Natural killer cell (primary cell): Measurements from ENCODE around the gene PPP2R5A. TPM values are rescaled to one million over a fixed set of nuclear protein-coding genes. Genes with fewer than 3 reads are reported as not detected.

Experiments
- ATAC-seq, 3 donors: fragments of 150-1000 bp in 2 of 3; fragments of 200-7000 bp in 1 of 3; cut with Tn5 transposase; 1 replicate in 1 of 3; 2 replicates in 2 of 3; pipeline ENCODE4 v1.10.0; 2021; ENCODE audit warnings: mild to moderate bottlenecking in 2 of 3, moderate library complexity in 2 of 3
- DNase-seq, 2 donors: peaks; one replicate each; pipeline versions ENCODE4 v3.0.0 to v3.0.0-alpha.2; 2013 to 2021; ENCODE audit warnings: mixed read lengths in 1 of 2
- H3K27ac ChIP-seq: one replicate; pipeline ENCODE4 v1.5.1; 2013; ENCODE audit warnings: mild to moderate bottlenecking, low read length
- H3K27me3 ChIP-seq: one replicate; pipeline ENCODE4 v1.6.1; 2013; ENCODE audit warnings: low read length; ENCODE audit not compliant: control insufficient read depth, insufficient read depth
- H3K36me3 ChIP-seq: one replicate; pipeline ENCODE4 v1.6.1; 2013; ENCODE audit warnings: low read length; ENCODE audit not compliant: control insufficient read depth, insufficient read depth
- H3K4me1 ChIP-seq: one replicate; pipeline ENCODE4 v1.6.1; 2013; ENCODE audit warnings: low read length; ENCODE audit not compliant: control insufficient read depth, insufficient read depth
- H3K4me3 ChIP-seq: one replicate; pipeline ENCODE4 v1.5.1; 2013; ENCODE audit warnings: low read length
- H3K9me3 ChIP-seq: one replicate; pipeline ENCODE4 v1.6.1; 2013; ENCODE audit warnings: low read length; ENCODE audit not compliant: control insufficient read depth, insufficient read depth
- H3K27ac Mint-ChIP-seq, 2 donors: one replicate each; pipeline ENCODE4 v1.8.0; 2022; ENCODE audit warnings: mild to moderate bottlenecking in 2 of 2, mixed read lengths in 2 of 2, moderate library complexity in 1 of 2
- H3K27me3 Mint-ChIP-seq, 2 donors: one replicate each; pipeline ENCODE4 v1.8.0; 2022; ENCODE audit warnings: low read depth in 2 of 2, mixed read lengths in 2 of 2
- H3K36me3 Mint-ChIP-seq: one replicate; pipeline ENCODE4 v1.8.0; 2022; ENCODE audit warnings: mixed read lengths
- H3K4me1 Mint-ChIP-seq, 2 donors: one replicate each; pipeline ENCODE4 v1.8.0; 2022; ENCODE audit warnings: mixed read lengths in 2 of 2
- H3K4me3 Mint-ChIP-seq: one replicate; pipeline ENCODE4 v1.8.0; 2022; ENCODE audit warnings: mild to moderate bottlenecking, moderate library complexity, mixed read lengths
- H3K9me3 Mint-ChIP-seq, 2 donors: one replicate each; pipeline ENCODE4 v1.8.0; 2022; ENCODE audit warnings: mixed read lengths in 2 of 2
- WGBS: methylation state at CpG from one replicate; pipeline ENCODE4 v1.1.7; 2013; ENCODE audit warnings: missing lambda C conversion rate; ENCODE audit not compliant: insufficient coverage; 5-methylcytosine and 5-hydroxymethylcytosine counted together
- intact Hi-C: fragments of 100-400 bp; cut with micrococcal nuclease; formaldehyde crosslinking; loops from one replicate; pipeline ENCODE4 v1.14.2; 2022
- total RNA-seq, 4 donors: library from RNA; stranded (reverse); fragments of 120-200 nt in 1 of 4; gene quantifications; one replicate each; pipeline versions ENCODE4 v1.2.3 to v1.2.4, GENCODE V29; 2013 to 2022
- TF ChIP-seq, protein P1 (sequence below): fragments of 200-600 bp; IDR thresholded peaks from one replicate; pipeline ENCODE4 v1.8.0; 2022; ENCODE audit warnings: antibody characterized with exemption

The PPP2R5A gene
- total RNA-seq, 3 donors from 2014 or later (not counting 1 experiment from before 2014, with no cell fraction given): 74.0 to 99.8 (median 86.4) TPM

DNA sequence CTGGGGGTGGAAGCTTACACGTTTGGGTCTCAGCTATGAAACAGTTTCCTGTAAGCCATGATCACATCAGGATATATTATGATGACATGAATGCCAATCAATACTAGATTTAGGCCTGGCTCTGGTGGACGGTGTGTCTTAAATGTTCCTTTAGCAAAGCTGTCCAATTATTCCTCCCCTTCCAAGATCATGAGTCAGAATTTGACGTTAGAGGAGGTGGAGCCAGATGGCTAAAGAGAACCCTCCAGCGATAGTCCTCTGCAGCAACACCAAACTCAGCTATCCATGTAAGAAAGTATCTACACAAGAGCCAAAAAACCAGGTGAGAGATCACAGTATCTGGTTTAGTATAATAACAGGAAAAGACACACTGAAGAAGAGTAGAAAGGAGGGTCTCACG lies 81.7 kb downstream of the PPP2R5A start:
- Histone ChIP-seq H3K36me3 (peaks cover 30% of the 10 kb centered on the region), H3K27ac (no peak overlapping the region), H3K4me1 (no peaks in the 10 kb centered on the region), H3K27me3 (no peaks in the 10 kb centered on the region), H3K9me3 (no peaks in the 10 kb centered on the region), H3K4me3 (no peak overlapping the region)
- WGBS: 86% methylated on average over 3 of the region's 5 CpGs
- intact Hi-C loops: no loop called here
- Mint-ChIP-seq H3K27ac (peak overlapping the region; percentile 52 to 77), H3K27me3 (no peaks in the 10 kb centered on the region), H3K4me1 (peaks cover 7 to 12% of the 10 kb centered on the region in 2 donors), H3K36me3 (peaks cover under 1% of the 10 kb centered on the region), H3K9me3 (no peaks in the 10 kb centered on the region), H3K4me3 (no peak overlapping the region)
- TF ChIP-seq, protein P1, sequence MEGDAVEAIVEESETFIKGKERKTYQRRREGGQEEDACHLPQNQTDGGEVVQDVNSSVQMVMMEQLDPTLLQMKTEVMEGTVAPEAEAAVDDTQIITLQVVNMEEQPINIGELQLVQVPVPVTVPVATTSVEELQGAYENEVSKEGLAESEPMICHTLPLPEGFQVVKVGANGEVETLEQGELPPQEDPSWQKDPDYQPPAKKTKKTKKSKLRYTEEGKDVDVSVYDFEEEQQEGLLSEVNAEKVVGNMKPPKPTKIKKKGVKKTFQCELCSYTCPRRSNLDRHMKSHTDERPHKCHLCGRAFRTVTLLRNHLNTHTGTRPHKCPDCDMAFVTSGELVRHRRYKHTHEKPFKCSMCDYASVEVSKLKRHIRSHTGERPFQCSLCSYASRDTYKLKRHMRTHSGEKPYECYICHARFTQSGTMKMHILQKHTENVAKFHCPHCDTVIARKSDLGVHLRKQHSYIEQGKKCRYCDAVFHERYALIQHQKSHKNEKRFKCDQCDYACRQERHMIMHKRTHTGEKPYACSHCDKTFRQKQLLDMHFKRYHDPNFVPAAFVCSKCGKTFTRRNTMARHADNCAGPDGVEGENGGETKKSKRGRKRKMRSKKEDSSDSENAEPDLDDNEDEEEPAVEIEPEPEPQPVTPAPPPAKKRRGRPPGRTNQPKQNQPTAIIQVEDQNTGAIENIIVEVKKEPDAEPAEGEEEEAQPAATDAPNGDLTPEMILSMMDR: no peak
- ATAC-seq: no peak
- DNase-seq: no peak

DNA sequence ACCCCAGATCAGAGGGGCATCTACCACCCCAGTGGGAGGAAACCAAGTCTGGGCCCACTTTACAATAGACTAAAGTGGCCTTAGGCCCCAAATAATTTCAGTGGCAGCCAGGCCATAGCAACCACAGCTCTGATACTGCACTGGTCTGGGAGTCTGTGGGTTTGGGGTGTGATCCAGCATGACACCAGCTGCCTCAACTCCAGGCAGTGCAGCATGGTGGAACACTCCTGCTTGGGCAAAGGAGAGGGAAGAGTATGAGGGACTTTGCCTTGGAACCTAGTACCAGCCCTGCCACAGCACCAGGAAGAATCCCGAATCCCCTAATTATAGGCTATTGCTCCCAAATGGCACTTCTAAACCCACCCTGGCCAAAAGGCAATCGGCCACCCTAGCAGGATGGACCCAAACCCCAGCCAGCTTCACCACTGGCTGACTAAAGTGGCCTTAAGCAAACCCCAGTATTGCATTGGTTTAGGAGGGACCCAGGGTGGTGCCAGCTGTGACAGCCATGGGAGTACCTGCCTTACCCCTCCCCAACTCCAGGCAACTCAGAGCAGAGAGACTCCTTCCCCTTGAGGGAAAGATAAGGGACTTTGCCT lies 82.4 kb downstream of the PPP2R5A start:
- H3K4me3 ChIP-seq: no peak overlapping the region
- intact Hi-C loops: loop anchor here (1.0 to 2.0 kb wide), 5 partner anchors 297 to 686 kb away; partner anchors contain the start of genes DTL and INTS7
- H3K36me3 Mint-ChIP-seq: peaks cover 5% of the 10 kb centered on the region
- TF ChIP-seq, protein P1: no peak
- H3K4me1 ChIP-seq: no peaks in the 10 kb centered on the region
- no peaks in the 10 kb centered on the region for H3K27me3 Mint-ChIP-seq
- no peak overlapping the region for H3K4me3 Mint-ChIP-seq
- no peaks in the 10 kb centered on the region for H3K27me3 ChIP-seq
- H3K36me3 ChIP-seq: peaks cover 25% of the 10 kb centered on the region
- DNase-seq: no peak
- peak in 1 of 3 donors; percentile 43 for ATAC-seq
- 85% methylated on average over 2 of the region's 2 CpGs for WGBS
- peaks cover 7 to 12% of the 10 kb centered on the region in 2 donors for H3K4me1 Mint-ChIP-seq
- H3K9me3 Mint-ChIP-seq: no peaks in the 10 kb centered on the region
- no peak overlapping the region for H3K27ac ChIP-seq
- peak overlapping the region; percentile 75 to 77 for H3K27ac Mint-ChIP-seq
- H3K9me3 ChIP-seq: no peaks in the 10 kb centered on the region

DNA sequence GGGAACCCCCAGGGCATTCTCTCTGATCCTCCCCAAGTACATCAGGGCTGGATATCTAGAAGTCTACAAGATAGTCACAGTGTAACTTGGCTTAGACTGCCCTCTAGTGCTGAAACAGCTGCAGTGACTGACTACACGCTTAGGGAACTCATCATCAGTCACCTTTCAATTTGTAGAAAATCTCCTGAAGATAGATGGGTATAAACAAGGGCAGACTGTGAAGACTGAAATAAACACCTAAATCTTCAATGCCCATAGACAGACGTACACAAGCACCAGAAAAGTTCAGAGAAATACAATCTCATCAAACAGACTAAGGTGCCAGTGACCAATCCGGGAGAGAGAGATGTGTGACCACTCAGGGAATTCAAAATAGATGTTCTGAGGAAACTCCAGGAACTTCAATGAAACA lies 82.9 kb downstream of the PPP2R5A start:
- H3K4me1 ChIP-seq: no peaks in the 10 kb centered on the region
- TF ChIP-seq, protein P1: peak; percentile 74
- Mint-ChIP-seq H3K4me1 (peaks cover 7 to 13% of the 10 kb centered on the region in 2 donors), H3K27me3 (no peaks in the 10 kb centered on the region), H3K27ac (peak overlapping the region; percentile 75 to 77), H3K36me3 (peaks cover 6% of the 10 kb centered on the region), H3K9me3 (no peaks in the 10 kb centered on the region), H3K4me3 (no peak overlapping the region)
- DNase-seq (peak; percentile 32 to 81), ATAC-seq (peak; percentile 93 to 99 (median 95))
- intact Hi-C loops: loop anchor here (1.0 to 2.0 kb wide), 5 partner anchors 298 to 687 kb away; partner anchors contain the start of genes DTL and INTS7
- no peaks in the 10 kb centered on the region for H3K9me3 ChIP-seq
- H3K27ac ChIP-seq: no peak overlapping the region
- peaks cover 23% of the 10 kb centered on the region for H3K36me3 ChIP-seq
- no peaks in the 10 kb centered on the region for H3K27me3 ChIP-seq
- no peak overlapping the region for H3K4me3 ChIP-seq
- 85% methylated on average over 2 of the region's 3 CpGs for WGBS
